Retina (tissue), 1 donor: ENCODE measurements around the gene SPATA9.
"Not testable (repeated sequence)": the region's sequence is repeated elsewhere in the genome, so short reads cannot be mapped to it uniquely, and the experiment has no call there.

Experiments used
- DNase-seq: peaks from one replicate; pipeline ENCODE4 v3.0.0-alpha.2; 2016

The SPATA9 gene

DNA sequence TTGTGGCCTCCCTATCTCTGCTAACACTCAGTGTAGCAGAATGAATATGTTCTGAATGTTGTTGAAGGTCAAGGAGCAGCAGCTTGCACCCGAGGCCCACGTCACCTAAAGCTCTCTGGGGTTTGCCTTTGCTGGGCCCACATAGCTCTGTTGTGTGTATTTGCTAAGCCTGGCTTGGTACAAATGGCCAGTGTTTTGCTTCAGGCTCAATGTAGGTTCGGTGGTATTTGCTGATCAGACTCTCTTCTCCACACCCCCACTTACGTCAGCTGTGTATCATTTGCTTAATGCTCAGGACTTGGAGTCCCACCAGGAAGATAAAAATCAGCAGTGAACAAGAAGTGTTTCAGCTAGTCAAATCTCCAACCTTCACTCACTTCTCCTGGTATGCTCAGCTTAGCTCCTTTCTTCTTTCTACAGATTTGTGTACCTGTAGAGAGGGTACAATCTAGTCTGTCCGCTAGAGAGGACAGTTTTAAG, 41.0 kb downstream of the SPATA9 start:
- no peak for DNase-seq

DNA sequence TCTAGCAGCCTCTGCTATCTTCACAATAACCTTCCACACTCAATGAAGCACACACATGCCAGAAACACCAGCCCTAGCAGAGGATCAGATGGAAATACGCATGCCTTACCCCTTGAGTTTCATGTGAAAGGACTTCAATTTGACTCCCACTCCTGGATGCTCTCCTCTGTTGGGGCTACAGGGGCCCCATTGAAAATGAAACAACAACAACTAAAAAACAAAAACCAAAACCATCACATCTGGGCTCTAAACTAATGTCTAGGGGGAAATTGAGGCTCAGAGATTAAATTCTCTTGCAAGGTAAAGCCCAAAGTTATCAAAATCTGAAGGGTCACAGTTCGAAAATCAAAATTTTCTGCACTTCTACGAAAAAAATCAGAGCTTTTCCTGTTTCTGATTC, 44.2 kb downstream of the SPATA9 start:
- DNase-seq, result no peak

DNA sequence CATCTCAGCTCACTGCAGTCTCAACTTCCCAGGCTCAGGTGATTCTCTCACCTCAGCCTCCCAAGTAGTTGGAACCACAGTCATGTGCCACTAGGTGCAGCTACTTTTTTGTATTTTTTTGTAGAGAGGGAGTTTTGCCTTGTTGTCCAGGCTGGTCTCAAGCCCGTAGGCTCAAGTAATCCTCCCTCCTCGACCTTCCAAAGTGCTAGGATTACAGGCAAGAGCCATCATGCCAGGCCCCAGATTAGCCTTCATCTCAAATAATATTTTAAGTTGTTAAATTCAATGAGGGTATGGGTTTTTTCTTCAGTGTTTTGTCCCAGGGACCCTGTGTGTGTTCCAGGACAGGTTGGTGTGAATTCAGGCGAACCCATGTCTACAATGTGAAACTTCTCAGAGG, 48.7 kb downstream of the SPATA9 start:
- no peak for DNase-seq

DNA sequence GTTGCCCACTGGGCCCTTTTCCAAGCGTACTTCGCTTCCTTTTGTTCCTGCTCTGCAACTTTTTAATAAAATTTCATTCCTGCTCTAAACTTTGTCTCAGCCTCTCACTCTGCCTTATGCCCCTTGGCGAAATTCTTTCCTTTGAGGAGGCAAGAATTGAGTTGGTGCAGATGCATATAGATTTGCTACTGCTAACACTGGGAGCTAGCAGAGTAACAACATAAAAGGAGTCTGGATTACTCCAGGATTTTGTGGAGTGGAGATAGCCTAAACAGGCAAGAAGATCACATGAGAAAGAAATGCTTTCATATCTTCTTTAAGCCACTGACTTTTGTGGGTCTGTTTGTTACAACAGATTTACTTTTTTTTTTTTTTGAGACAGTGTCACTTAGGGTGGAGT, 49.1 kb downstream of the SPATA9 start:
- no peak for DNase-seq

DNA sequence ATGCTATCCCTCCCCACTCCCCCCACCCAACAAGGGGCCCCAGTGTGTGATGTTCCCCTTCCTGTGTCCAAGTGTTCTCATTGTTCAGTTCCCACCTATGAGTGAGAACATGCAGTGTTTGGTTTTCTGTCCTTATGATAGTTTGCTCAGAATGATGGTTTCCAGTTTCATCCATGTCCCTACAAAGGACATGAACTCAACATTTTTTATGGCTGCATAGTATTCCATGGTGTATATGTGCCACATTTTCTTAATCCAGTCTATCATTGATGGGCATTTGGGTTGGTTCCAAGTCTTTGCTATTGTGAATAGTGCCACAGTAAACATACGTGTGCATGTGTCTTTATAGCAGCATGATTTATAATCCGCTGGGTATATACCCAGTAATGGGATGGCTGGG, 49.8 kb downstream of the SPATA9 start:
- DNase-seq, result not testable (repeated sequence)

DNA sequence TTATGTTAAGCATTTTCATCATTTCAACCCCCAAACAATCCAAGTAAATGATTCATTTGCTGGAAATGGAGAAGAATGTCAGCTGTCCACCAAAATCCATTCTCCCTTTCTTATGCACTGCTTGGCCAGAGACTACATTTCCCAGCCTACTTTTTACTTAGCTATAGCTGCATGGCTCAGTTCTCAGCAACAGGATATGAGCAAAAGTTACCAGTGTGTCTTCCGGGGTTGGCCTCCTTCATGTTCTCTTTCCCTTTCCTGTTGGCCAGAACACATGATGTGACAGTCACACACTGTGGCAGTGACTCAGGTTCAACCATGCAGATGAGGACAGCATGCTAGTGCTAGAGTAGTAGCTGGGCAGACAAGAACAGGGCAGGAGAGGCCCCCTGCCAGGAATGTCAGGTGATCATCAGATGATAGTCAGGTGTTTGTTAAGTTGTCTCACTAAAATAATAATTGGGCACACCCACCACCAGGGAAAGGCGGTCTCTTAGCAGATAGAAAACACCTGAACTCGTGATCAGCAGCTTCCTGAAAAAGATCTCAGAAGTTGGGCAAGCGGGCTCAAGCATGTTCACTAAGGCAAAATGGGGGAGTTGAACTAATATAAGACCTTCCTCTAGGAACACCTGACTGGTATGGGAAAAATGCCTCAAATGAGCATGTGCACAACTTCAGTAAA, 50.7 kb downstream of the SPATA9 start:
- DNase-seq, result no peak

DNA sequence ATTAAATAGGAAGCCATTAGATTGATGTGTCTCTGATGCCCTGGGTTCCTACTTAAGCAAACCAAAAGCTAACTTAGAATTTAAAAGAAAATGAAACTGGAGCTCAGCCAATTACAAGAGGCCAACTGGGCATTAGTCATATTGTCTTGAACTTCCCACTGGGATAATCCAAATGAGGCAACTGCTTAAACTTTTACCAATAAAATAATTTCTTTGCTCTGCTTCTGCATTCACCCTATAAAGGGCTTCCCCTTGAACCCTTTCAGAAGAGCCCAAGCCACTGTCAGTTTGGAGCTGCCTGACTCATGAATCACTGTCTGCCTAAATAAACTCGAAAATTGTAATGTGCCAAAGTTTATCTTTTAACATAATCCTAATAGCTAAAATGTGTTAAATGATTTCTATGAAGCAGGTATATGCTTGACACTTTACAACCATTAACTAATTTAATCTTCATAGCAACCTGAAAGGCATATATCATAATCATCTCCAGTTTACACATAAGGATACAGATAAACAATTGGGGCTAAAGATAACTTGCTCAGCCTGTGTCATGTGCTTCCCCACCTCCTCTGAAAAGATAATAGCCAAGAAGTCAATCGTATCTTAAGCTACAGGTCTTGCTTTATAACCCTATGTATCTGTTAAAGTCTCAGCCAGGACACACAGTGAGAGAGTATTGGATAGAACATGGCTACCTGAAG, 51.4 kb downstream of the SPATA9 start:
- DNase-seq, result no peak

DNA sequence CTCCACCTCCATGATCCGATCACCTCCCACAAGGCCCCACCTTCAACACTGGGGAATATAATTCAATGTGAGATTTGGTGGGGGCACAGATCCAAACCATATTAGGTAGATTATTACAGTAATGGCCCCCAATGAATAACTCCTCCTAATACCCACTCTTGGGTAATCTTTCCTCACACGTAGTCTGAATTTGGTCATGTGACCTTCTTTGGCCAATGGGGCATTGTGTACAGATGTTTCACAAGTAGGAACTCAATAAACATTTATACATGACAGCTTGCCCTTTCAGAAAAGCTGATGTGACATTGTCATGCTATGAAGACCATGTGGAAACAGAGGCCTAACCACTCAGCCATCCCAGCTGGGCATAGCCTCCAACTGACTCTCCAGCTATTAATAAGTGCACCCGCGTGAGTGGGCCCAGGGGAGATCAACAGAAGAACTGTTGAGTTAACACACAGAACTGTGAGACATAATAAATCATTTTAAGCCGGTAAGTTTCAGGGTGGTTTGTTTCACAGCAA, 52.3 kb downstream of the SPATA9 start:
- no peak for DNase-seq

DNA sequence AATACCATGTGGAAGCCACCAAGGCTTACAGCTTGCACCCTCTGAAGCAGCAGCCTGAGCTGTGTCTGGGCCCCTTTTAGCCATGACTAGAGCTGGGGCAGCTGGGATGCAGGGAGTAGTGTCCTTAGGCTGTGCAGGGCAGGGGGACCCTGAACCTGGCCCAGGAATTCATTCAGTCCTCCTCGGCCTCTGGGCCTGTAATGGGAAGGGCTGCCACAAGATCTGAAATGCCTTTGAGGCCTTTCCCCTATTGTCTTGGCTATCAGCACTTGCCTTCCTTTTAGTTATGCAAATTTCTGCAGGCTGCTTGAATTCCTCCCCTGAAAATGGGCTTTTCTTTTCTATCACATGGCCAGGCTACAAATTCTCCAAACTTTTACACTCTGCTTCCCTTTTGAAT, 53.9 kb downstream of the SPATA9 start:
- DNase-seq, result no peak

DNA sequence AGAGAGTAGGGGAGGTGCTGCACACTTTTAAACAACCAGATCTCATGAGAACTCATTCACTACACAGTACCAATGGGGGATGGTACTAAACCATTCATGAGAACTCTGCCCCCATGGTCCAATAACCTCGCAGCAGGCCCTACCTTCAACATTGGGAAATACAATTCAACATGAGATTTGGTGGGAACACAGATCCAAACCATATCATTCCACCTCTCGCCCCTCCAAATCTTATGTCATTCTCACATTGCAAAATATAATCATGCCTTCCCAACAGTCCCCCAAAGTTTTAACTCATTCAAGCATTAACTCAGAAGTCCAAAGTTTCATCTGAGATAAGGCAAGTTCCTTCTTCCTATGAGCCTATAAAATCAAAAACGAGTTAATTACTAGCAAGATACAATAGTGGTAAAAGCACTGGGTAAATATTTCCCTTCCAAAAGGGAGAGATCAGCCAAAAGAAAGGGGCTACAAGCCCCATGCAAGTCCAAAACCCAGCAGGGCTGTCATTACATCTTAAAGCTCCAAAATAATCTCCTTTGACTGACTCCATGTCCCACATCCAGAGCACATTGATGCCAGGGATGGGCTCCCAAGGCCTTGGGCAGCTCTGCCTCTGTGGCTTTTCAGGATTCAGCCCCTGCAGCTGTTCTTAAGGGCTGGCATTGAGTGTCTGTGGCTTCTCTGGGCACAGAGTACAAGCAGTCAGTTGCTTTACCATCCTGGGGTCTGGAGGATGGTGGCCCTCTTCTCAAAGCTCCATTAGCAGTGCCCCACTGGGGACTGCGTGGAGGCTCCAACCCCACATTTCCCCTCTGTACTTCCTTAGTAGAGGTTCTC, 54.6 kb downstream of the SPATA9 start:
- no peak for DNase-seq

DNA sequence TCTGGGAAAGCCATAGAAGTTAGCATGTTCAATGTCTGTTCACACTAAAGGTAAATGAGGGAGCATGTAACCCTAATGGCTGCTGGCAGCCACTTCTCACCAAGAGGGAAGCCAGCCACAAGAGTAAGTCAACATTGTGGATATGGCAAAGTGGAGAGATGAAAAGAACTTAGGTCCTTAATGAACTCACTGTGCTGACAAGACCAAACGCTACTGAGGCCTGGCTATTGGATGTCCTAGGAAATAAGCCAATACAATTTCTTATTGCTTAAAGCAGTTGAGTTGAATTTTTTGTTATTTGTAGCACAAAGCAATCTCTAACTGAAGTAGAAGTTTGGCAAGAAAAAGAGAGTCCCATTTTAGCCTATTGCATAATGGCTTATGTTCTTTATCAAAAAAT, 56.1 kb downstream of the SPATA9 start:
- no peak for DNase-seq

DNA sequence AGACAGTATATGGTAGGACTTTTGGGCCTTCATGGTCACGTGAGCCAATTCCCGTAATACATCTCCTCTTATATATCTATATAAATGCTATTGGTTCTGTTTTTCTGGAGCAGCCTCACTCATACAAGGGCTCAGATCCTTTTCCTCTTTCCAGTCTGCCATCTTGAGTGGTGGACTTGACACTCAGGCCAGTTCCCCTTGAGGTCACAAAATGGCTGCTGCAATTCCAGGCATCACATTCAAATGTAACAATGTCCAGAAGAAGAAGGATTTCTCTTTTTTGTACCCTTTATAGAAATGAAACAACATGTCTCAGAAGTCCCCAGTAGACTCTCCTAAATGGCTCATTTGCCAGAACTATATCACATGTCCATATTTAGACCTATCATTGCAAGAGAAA, 58.4 kb downstream of the SPATA9 start:
- no peak for DNase-seq

DNA sequence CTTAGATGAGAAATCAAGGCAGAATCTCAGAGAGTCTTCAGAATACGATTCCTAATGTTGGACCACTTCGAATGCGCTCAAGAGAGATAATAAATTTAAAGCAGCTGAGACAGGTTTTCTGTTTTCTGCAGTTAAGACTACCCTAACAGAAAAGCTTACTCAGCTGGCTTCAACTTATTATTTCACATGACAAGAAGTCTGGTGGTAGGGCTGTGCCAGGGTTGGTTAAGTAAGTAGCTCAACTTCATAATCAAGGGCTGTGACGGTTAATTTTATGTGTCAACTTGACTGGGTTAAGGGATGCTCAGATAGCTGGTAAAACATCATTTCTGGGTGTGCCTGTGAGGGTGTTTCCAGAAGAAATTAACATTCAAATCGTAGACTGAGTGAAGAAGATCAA, 59.1 kb downstream of the SPATA9 start:
- DNase-seq, result no peak

DNA sequence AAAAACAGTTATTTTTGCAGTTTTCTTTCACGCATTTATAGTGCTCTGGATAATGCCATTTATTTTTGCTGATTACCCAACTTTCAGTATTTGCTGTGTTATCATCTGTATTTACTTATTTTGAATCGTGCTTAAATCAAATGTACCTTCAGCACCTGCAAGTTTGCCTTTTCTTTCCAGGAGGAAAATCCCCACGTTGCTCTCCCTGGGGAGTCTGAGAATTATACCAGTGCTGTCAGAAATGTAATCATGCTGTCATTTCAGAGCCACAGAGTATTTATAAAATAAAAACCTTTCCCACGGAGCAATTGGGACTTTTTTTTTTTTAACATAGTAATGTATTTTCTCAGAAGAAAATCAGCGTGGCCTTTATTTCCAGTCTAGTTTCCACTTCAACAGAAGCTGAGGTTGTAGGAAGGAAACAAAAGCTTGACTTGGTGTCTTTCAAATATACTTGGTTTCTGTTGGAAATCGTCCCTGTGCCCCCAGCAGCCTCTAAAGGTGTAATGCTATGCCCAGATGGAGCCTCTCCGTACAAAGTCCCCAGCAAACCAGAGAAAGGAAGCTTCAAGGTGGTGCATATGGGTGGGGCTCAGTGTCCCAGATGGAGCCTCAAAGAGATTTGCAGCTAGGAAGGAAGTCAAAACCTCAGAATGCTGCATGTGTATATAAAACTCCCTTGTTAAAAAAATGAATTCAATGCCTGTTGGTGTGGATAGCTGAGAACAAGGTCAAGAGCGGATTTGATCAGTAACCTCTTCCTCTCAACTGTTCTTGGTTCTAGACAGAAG, 60.8 kb downstream of the SPATA9 start:
- DNase-seq, result peak; percentile 9

DNA sequence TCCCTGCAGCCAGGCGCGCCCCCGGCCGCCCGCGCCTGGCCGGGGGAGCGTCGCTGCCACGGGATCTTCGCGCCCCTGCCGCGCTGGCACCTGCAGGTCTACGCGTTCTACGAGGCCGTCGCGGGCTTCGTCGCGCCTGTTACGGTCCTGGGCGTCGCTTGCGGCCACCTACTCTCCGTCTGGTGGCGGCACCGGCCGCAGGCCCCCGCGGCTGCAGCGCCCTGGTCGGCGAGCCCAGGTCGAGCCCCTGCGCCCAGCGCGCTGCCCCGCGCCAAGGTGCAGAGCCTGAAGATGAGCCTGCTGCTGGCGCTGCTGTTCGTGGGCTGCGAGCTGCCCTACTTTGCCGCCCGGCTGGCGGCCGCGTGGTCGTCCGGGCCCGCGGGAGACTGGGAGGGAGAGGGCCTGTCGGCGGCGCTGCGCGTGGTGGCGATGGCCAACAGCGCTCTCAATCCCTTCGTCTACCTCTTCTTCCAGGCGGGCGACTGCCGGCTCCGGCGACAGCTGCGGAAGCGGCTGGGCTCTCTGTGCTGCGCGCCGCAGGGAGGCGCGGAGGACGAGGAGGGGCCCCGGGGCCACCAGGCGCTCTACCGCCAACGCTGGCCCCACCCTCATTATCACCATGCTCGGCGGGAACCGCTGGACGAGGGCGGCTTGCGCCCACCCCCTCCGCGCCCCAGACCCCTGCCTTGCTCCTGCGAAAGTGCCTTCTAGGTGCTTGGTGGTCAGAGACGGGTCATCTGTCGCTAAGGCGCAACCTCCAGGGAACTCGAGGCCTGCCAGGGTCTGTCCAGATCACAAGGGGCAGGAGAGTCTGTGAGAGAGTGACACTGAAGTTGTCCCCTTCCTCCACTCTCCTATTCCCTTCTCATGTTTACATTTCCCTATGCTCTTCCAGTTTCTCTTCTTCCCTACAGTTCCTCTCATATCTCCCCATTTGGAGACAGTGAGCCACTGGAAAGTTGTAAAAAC, 61.6 kb downstream of the SPATA9 start:
- peak; percentile 88 for DNase-seq

DNA sequence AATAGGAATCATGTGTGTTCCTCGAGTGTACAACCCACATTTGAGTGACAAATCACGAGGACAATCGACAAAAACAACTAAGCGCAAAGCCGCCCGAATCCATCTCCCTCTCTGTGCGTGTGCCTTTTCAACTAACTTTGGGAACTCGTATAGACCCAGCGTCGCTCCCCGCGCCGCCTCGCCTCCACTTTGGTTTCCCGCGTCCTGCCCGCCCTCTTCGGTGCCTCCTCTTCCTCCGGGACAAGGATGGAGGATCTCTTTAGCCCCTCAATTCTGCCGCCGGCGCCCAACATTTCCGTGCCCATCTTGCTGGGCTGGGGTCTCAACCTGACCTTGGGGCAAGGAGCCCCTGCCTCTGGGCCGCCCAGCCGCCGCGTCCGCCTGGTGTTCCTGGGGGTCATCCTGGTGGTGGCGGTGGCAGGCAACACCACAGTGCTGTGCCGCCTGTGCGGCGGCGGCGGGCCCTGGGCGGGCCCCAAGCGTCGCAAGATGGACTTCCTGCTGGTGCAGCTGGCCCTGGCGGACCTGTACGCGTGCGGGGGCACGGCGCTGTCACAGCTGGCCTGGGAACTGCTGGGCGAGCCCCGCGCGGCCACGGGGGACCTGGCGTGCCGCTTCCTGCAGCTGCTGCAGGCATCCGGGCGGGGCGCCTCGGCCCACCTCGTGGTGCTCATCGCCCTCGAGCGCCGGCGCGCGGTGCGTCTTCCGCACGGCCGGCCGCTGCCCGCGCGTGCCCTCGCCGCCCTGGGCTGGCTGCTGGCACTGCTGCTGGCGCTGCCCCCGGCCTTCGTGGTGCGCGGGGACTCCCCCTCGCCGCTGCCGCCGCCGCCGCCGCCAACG, 62.5 kb downstream of the SPATA9 start, which contains the start of gene GPR150:
Gene GPR150 (plus strand): TSS at position 58 of the 840 bp plus-strand sequence. CDS start 189 bp downstream, at position 247.
- peak; percentile 87 for DNase-seq

DNA sequence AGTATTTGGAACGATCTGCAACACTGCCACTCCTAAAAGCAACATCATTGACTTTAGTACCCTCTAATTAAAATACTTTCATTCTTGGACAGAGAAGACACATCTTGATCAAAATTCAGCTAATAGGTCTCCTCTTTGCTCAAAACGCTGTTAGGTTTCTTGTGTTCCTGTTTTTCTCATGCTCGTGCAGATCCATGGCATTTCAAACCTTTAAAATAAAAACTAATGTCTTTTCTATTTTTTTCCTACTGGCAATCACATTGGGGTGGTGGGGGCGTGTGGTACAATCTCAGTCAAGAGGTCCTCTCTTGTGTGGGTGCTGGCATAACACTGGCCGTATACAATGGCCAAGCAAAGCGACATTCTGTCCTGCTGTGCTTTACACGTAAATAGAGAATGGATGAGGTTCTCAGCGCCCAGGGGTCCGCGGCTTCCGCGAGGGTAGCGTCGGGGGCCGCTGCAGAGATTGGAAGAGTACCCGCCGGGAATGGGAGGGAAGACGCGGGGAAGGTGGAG, 63.2 kb downstream of the SPATA9 start:
- DNase-seq, result no peak

DNA sequence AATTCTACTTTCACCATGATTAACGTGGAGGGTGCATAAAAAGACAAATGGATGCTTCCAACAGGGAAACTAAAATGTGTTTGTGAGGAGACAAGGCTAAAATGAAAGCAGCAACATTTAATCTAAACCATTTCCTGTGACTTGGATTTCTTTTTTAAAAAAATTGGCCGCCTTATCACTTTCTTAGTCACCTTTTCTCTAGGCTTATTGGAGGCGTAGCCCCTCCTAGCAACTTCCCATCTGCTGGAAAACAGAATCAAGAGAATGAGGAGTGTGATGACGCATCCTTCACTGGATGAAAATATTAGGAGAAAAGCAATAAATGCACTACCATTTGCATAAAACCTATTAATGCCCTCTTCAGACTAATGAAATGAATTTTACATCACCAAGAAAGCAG, 63.7 kb downstream of the SPATA9 start:
- DNase-seq, result no peak

DNA sequence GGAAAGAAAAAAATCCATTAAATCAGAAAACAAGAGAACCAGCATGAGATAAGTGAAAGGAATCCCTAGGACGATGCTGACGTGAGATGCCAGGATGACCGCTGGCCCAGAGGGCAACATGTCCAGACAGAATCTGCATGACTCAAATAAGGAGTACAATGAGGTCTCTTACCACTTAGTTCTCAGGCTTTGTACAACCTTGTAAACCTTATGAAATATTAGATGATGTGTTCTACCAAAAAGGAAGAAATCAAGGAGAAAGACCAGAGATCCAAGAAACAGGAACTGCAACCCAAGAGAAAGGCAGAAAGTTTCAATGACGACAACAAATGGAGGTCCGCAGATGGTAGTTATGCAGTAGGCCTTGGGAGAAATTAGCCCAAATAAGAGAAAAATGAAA, 65.7 kb downstream of the SPATA9 start:
- no peak for DNase-seq

DNA sequence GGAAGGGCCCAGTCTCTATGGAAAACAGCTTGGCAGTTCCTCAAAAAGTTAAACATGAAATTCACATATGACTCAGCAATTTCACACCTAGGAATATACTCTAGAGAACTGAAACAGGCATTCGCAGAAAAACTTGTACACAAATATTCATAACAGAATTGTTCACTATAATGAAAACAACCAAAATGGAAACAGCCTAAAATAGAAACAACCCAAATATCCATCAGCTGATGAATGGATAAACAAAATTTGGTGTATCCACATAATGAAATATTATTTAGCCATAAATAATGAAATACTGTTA, 67.7 kb downstream of the SPATA9 start:
- DNase-seq, result no peak
